ENCODE results near the gene BNIP5.

Gene BNIP5

GRCh38 chr6:36322591-36322990 lies 14.1 kb downstream of the BNIP5 start:
- no peak overlapping the region for H3K4me3 ChIP-seq (ENCODE audit: low read depth, low read length)
- TF ChIP-seq CTCF (IDR thresholded peaks at IDR 0.05; ENCODE audit: low read depth, low read length, missing control alignments): no peak
- DNase-seq (ENCODE audit: low read depth): no peak

- TF ChIP-seq CTCF (IDR thresholded peaks at IDR 0.05; ENCODE audit: low read depth, low read length, missing control alignments): no peak
- DNase-seq (ENCODE audit: low read depth): no peak
- H3K4me3 ChIP-seq (ENCODE audit: low read depth, low read length): no peak overlapping the region
These were observed 16.2 kb downstream of the BNIP5 start for GRCh38 chr6:36320475-36320874.

GRCh38 chr6:36319821-36320220 lies 16.9 kb downstream of the BNIP5 start:
- DNase-seq (ENCODE audit: low read depth): no peak
- no peak for TF ChIP-seq CTCF (IDR thresholded peaks at IDR 0.05; ENCODE audit: low read depth, low read length, missing control alignments)
- no peak overlapping the region for H3K4me3 ChIP-seq (ENCODE audit: low read depth, low read length)

GRCh38 chr6:36319436-36319762 lies 17.3 kb downstream of the BNIP5 start:
- DNase-seq (ENCODE audit: low read depth): no peak
- TF ChIP-seq CTCF (IDR thresholded peaks at IDR 0.05; ENCODE audit: low read depth, low read length, missing control alignments): no peak
- H3K4me3 ChIP-seq (ENCODE audit: low read depth, low read length): no peak overlapping the region

GRCh38 chr6:36318690-36319435 lies 17.8 kb downstream of the BNIP5 start:
- no peak overlapping the region for H3K4me3 ChIP-seq (ENCODE audit: low read depth, low read length)
- no peak for DNase-seq (ENCODE audit: low read depth)
- no peak for TF ChIP-seq CTCF (IDR thresholded peaks at IDR 0.05; ENCODE audit: low read depth, low read length, missing control alignments)

- no peak for TF ChIP-seq CTCF (IDR thresholded peaks at IDR 0.05; ENCODE audit: low read depth, low read length, missing control alignments)
- DNase-seq (ENCODE audit: low read depth): no peak
- H3K4me3 ChIP-seq (ENCODE audit: low read depth, low read length): no peak overlapping the region
These were observed 19.1 kb downstream of the BNIP5 start for GRCh38 chr6:36317623-36318022.

- TF ChIP-seq CTCF (IDR thresholded peaks at IDR 0.05; ENCODE audit: low read depth, low read length, missing control alignments): no peak
- H3K4me3 ChIP-seq (ENCODE audit: low read depth, low read length): no peak overlapping the region
- DNase-seq (ENCODE audit: low read depth): no peak
These were observed 20.8 kb downstream of the BNIP5 start for GRCh38 chr6:36315921-36316320.
